Uterus (tissue), 4 donors: ENCODE data around the gene SMARCC1. TPM values are rescaled to one million over a fixed set of nuclear protein-coding genes. Genes with fewer than 3 reads are reported as not detected.

ENCODE experiments used
- DNase-seq, 2 donors: peaks; one replicate each; pipeline ENCODE4 v3.0.0-alpha.2; 2019 to 2020
- H3K27ac ChIP-seq, 2 donors: fragments of 200-600 bp; sonication (generic); 1 replicate in 1 of 2; 2 replicates in 1 of 2; pipeline ENCODE4 v1.5.1; 2016 to 2018
- H3K27me3 ChIP-seq, 2 donors: fragments of 200-600 bp; sonication (generic); one replicate each; pipeline ENCODE4 v1.5.1; 2018 to 2019; ENCODE audit warnings: control low read depth in 1 of 2
- H3K36me3 ChIP-seq, 2 donors: fragments of 200-600 bp; sonication (generic); one replicate each; pipeline ENCODE4 v1.5.1; 2019; ENCODE audit warnings: control low read depth in 1 of 2
- H3K4me1 ChIP-seq, 2 donors: fragments of 200-600 bp; sonication (generic); one replicate each; pipeline ENCODE4 v1.5.1; 2018 to 2019; ENCODE audit warnings: control low read depth in 1 of 2
- H3K4me3 ChIP-seq, 2 donors: fragments of 200-600 bp; sonication (generic); 1 replicate in 1 of 2; 2 replicates in 1 of 2; pipeline ENCODE4 v1.5.1; 2018 to 2019; ENCODE audit warnings: mild to moderate bottlenecking in 1 of 2
- H3K9me3 ChIP-seq, 2 donors: fragments of 200-600 bp; sonication (generic); one replicate each; pipeline ENCODE4 v1.5.1; 2019; ENCODE audit warnings: control low read depth in 1 of 2
- POLR2A ChIP-seq, 2 donors: fragments of 450-650 bp; IDR thresholded peaks; one replicate each; pipeline ENCODE4 v1.6.1; 2016; ENCODE audit warnings: antibody characterized with exemption in 2 of 2, mild to moderate bottlenecking in 1 of 2, moderate library complexity in 1 of 2
- intact Hi-C: fragments of 100-400 bp; cut with DNase I; formaldehyde crosslinking; loops from one replicate; pipeline ENCODE4 v1.15.1; 2023; ENCODE audit warnings: low total_unique reads
- total RNA-seq, 4 donors: library from RNA; depleted of rRNA in 3 of 4; stranded (reverse); fragments of >200 nt in 3 of 4; gene quantifications; one replicate each; pipeline versions ENCODE4 v1.1.0 to v1.2.4, GENCODE V29; 2014 to 2023
- TF ChIP-seq, protein P1 (sequence below), 4 experiments: fragments of 200-600 bp in 2 of 4; fragments of 450-650 bp in 2 of 4; sonication (generic) in 2 of 4; IDR thresholded peaks; one replicate each; pipeline ENCODE4 v1.5.1; 2016 to 2019; ENCODE audit warnings: antibody characterized with exemption in 4 of 4, mild to moderate bottlenecking in 2 of 4, moderate library complexity in 1 of 4
- donor health status: DM: yes; HTN: yes; CAD: no.

SMARCC1 gene
- total RNA-seq, 4 donors from 2014 or later: 23.8 to 61.0 (median 45.5) TPM

DNA sequence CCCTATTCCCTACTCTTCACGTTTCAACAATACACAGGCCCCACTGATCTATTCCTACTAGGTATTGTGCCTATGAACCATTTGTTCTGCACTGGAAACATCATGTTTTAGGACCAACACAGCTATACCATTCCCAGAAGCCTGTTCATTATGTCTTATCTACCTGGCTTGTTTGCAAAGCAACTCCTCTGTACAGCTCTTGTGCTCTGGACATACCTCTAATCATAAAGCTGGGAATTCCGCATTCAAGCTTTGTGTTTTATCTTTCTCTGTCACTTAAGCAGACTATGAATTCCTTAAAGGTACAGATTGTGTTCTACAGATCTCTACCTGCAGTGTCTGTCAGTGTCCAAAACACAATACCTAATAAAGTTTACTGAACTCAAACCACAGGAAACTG lies 115.6 kb downstream of the SMARCC1 start:
- Histone ChIP-seq H3K4me3 (no peak overlapping the region), H3K27me3 (no peaks in the 10 kb centered on the region), H3K36me3 (no peaks in the 10 kb centered on the region), H3K9me3 (no peaks in the 10 kb centered on the region), H3K4me1 (no peaks in the 10 kb centered on the region), H3K27ac (no peak overlapping the region)
- no peak for TF ChIP-seq POLR2A (IDR thresholded peaks at IDR 0.05)
- TF ChIP-seq, protein P1, sequence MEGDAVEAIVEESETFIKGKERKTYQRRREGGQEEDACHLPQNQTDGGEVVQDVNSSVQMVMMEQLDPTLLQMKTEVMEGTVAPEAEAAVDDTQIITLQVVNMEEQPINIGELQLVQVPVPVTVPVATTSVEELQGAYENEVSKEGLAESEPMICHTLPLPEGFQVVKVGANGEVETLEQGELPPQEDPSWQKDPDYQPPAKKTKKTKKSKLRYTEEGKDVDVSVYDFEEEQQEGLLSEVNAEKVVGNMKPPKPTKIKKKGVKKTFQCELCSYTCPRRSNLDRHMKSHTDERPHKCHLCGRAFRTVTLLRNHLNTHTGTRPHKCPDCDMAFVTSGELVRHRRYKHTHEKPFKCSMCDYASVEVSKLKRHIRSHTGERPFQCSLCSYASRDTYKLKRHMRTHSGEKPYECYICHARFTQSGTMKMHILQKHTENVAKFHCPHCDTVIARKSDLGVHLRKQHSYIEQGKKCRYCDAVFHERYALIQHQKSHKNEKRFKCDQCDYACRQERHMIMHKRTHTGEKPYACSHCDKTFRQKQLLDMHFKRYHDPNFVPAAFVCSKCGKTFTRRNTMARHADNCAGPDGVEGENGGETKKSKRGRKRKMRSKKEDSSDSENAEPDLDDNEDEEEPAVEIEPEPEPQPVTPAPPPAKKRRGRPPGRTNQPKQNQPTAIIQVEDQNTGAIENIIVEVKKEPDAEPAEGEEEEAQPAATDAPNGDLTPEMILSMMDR (IDR thresholded peaks at IDR 0.05): no peak
- intact Hi-C loops: no loop called here
- DNase-seq: no peak

DNA sequence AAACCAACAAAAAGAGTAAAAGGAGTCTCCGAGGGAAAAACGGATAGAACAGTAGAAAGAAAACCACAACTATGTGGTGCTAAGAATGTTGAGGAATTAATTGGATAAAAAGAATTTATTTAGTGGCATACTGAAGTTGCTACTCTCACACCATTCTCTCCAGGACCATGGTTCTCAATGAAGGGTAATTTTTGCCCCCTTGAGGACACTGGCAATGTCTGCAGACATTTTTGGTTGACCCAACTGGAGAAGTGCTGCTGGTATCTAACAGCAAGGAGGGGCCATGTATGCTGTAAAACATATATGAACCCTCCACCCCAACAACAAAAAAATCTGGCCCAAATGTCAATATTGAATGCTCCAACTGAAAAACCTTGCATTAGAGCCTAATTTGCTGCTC lies 117.2 kb downstream of the SMARCC1 start:
- no peak for DNase-seq
- Histone ChIP-seq H3K9me3 (no peaks in the 10 kb centered on the region), H3K4me1 (no peaks in the 10 kb centered on the region), H3K36me3 (no peaks in the 10 kb centered on the region), H3K27me3 (no peaks in the 10 kb centered on the region), H3K27ac (no peak overlapping the region), H3K4me3 (no peak overlapping the region)
- no peak for TF ChIP-seq POLR2A (IDR thresholded peaks at IDR 0.05)
- TF ChIP-seq, protein P1 (IDR thresholded peaks at IDR 0.05): peak in 1 of 4 experiments; percentile 3
- intact Hi-C loops: no loop called here

DNA sequence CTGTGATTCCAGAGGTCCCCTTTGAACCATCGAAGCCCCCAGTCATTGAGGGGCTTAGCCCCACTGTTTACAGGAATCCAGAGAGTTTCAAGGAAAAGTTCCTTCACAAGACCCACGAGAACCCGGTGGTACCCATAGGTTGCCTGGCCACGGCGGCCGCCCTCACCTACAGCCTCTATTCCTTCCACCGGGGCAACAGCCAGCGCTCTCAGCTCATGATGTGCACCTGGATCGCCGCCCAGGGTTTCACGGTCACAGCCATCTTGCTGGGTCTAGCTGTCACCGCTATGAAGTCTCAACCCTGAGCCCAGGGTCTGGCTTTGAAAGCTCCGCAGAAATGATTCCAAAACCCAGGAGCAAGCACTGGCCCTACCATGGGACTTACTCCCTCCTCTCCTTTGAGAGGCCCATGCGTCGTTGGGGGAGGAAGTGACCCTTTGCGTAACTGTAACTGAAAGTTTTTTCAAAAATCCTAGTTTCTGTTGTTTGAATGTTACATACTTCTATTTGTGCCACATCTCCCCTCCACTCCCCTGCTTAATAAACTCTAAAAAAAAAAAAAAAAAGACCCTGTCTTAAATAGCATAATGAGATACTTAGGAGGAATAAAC lies 118.0 kb downstream of the SMARCC1 start:
- Histone ChIP-seq H3K27me3 (no peaks in the 10 kb centered on the region), H3K4me1 (no peaks in the 10 kb centered on the region), H3K36me3 (no peaks in the 10 kb centered on the region), H3K4me3 (no peak overlapping the region), H3K27ac (no peak overlapping the region), H3K9me3 (no peaks in the 10 kb centered on the region)
- DNase-seq: no peak
- intact Hi-C loops: no loop called here
- TF ChIP-seq POLR2A (IDR thresholded peaks at IDR 0.05): no peak
- TF ChIP-seq, protein P1 (IDR thresholded peaks at IDR 0.05): no peak

DNA sequence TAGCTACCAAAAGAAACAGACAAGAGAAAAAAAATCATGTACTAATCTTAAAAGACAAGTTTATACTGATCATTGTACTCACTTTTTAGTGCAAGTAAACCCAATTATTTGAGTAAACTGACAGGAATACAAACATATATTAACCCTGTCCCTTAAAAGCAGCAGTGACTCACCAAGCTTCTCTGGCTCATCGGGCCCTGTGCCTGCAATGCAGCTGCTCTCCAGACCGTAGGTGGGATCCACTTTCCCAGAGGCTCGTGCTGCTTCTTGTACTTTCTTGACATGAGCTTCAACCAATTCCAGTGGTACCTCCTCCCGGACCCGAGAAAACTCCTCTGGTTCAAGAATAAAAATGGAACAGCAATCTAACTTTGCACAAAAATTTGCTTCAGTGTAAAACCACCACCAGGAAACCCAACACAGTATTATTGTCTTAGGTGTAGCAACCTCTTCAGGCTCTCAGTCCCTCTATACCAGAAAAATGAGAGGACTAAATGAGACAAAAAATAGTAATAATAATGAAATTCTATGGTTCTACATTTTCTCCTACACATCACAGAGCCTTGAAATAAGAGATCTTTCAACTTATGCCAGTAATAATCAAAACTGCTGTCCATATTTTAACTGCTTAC lies 120.5 kb downstream of the SMARCC1 start:
- DNase-seq: peak; percentile 20 to 23
- intact Hi-C loops: no loop called here
- Histone ChIP-seq H3K27me3 (no peaks in the 10 kb centered on the region), H3K9me3 (no peaks in the 10 kb centered on the region), H3K27ac (no peak overlapping the region), H3K4me3 (no peak overlapping the region), H3K4me1 (no peaks in the 10 kb centered on the region), H3K36me3 (no peaks in the 10 kb centered on the region)
- no peak for TF ChIP-seq POLR2A (IDR thresholded peaks at IDR 0.05)
- TF ChIP-seq, protein P1 (IDR thresholded peaks at IDR 0.05): no peak

DNA sequence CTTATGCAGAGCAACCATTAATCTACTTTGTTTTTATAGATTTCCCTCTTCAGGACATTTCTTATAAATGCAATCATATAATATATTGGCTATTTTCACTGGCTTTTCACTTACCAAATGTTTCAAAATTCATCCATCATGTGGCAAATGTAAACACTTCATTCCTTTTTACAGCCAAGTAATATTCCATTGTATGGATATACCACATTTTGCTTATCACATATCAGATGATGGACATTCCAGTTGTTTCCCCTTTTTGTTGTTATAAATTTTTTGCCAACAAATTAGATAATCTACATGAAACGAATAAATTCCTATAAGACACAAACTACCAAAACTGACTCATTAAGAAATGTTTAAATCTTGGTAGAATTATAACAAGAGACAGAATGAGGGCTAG lies 123.2 kb downstream of the SMARCC1 start:
- Histone ChIP-seq H3K9me3 (no peaks in the 10 kb centered on the region), H3K27me3 (no peaks in the 10 kb centered on the region), H3K27ac (no peak overlapping the region), H3K4me3 (no peak overlapping the region), H3K36me3 (no peaks in the 10 kb centered on the region), H3K4me1 (no peaks in the 10 kb centered on the region)
- DNase-seq: no peak
- intact Hi-C loops: no loop called here
- TF ChIP-seq POLR2A (IDR thresholded peaks at IDR 0.05): no peak
- TF ChIP-seq, protein P1 (IDR thresholded peaks at IDR 0.05): no peak
